ENCODE measurements around the gene KCNE1.

KCNE1 gene

DNA sequence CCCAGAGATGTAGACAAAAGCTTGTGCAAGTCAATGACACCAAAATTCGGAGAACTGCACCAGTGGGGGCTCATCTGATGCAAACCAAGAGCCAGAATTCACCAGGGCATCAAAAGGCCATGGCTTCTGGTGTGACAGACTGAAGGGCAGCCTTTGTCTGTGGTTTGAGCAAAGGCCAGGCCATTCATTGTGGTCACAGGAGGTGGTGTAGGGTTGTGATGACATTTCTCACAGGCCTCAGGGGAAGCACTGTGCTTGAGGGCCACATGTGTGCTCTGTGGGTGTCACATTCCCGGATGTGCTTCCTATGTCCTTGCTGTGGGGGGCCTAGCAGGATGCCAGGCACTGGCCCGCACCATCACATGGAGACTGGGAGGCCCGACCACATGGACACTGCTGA is 22.5 kb upstream of the KCNE1 start:
- no peak for DNase-seq

DNA sequence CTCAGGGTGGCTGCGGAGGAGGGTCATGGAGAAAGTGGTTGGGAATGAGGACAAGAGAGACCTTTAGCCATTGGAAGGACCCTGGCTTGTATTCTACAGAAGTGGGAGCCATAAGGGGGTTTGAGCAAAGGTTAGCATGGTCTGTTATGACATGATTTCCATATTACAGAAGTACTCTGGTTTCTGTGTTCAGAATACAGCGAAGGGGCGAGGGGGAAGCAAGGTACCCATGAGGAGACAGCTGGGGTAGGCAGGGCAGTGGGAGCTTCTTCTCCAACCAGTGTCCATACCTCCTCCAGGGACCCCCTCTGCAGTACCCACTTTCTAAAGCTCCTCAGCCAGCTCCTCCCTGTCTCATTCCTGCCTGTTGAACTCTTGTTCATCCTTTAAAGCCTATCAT is 21.9 kb upstream of the KCNE1 start:
- DNase-seq: no peak

GRCh38 chr21:34531399-34531798 is 19.4 kb upstream of the KCNE1 start:
- DNase-seq: no peak

DNA sequence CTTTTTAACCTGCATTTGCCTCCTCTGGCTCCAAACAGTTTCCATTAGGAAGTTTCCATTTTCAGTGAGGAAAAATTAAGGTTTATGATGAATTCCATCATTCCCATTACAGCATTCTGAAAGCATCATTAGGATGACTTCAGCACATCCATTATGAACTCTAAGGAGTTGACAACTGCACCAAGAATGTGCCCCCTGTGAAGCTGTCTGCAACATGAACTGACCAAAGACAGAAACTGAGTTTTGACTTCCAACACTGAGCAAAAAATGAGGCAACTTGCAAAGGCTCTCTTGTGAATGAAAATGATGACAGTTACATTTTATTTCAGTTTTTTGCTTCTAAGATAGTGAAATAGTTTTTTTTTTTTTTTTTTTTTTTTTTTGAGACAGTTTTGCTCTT is 18.3 kb upstream of the KCNE1 start:
- no peak for DNase-seq

DNA sequence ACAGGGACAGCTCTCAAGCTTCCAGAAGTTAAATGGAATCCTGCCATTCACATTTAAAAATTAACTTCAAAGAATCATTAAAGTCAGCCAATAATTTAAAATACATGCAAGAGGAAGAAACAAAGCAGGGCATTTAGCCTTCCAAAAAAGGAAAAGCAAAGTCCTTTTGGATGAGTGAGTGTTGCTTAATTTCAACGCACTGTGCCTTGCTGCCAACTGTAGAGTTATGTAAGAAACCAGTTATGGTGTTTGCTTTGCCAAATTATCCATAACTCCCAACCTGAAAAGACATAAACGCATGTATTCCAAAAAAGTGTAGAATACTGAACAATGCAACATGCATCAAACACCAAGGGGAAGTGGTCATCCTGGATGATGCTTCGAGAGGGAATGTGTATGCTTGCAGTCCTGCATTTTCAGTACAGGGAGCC is 16.1 kb upstream of the KCNE1 start:
- no peak for DNase-seq

DNA sequence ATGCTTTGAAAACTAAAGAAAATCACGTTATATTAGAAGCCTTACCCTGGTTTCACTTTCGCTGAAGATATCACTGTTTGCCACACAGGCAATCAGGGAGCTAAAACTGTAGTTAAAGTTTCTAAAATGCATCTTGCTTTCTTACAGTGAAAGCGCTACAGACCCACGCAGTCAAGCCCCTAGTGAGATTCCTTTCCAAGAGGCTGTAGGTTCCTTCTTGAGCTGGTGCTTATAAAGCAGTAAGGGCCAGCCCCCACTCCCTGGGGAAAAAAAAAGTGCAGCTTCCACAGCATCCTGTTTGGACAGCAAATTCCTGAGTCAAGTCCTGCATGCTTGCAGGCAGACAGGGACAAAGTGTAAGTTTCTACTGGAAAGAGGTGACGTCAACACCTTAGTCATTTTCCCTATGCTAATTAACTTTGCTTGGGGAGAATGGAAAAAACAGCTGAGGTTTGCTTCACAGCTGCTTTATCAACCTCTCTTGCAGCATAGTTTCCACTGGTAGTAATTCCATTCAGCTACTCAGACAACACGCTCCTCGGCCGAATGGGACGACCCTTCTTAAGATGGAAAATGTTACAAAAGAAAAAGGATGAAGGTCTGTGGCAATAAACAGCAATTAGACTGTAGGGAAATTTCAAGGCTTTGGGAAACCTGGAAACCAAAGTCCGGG is 14.7 kb upstream of the KCNE1 start:
- peak; percentile 67 for DNase-seq

DNA sequence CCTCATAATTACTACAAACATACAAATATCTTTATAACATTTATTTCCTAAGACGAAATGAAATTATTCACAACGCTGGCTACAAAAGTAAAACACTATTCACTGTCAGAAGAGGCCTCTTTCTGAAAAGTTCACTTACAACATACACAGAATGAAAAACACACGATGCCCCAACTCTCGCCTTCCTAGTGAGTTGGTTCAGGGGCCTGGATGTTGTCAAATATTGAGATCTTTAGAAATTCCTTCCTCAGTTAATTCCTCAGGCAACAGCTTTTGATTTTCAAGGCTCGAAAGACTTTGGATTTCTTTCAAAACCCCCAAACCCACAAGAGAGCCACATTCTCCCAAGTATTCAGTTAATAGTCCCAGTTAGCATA is 14.2 kb upstream of the KCNE1 start:
- no peak for DNase-seq

DNA sequence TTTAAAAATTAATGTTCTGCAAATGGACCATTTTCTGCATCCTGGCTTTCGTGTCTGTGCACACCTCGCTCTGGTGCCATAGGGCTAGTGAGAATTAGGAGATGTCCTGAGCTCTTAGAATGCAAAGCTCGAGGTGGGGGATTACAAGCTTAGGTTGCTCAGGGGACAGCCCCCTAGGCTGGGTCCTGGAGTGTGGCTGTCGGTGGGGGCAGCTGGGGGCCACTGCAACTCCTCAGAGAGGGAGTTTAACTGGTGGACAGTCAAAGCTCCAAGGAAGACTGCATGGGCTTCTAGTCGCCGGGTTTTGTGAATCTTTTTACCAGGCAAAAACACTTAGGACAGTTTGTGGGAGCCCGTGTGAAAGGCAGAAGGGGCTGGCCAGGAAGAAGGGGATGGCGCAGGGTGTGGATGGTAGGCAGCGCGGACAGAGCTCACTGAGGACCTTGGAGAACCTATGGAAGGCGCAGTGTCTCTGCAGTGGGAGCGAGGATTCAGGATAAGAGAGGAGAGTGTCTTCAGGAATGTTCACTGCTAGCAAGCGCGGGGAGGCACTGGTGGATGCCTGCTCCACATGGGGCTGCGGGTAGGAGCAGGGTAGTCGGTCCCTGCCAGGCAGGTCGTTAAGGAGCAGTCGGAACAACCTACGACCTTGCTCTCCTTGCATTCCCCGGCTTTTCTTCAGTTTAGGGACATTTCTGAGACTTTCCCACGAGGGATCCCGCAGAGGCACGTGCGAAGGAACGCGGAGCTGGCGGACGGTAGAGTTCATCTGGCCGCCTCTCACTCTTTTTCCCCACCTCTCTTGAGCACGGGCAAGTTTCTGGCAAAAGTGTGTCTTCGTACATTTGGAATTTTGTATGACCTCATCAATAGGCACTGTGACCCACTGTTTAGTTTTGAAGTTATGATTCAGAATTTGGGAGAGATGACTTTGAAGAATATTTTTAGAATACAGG is 12.9 kb upstream of the KCNE1 start:
- DNase-seq: no peak

- DNase-seq: no peak
Observed at GRCh38 chr21:34523019-34523555, 11.1 kb upstream of the KCNE1 start.

- no peak for DNase-seq
Observed at GRCh38 chr21:34522284-34522683, 10.3 kb upstream of the KCNE1 start.

GRCh38 chr21:34521561-34521960 is 9.6 kb upstream of the KCNE1 start:
- DNase-seq: no peak

- DNase-seq: no peak
Observed at GRCh38 chr21:34520764-34521508, 8.9 kb upstream of the KCNE1 start.

GRCh38 chr21:34520281-34520680 is 8.3 kb upstream of the KCNE1 start:
- no peak for DNase-seq

GRCh38 chr21:34519694-34520093 is 7.7 kb upstream of the KCNE1 start:
- no peak for DNase-seq

- DNase-seq: no peak
Observed at GRCh38 chr21:34519016-34519415, 7.0 kb upstream of the KCNE1 start.

DNA sequence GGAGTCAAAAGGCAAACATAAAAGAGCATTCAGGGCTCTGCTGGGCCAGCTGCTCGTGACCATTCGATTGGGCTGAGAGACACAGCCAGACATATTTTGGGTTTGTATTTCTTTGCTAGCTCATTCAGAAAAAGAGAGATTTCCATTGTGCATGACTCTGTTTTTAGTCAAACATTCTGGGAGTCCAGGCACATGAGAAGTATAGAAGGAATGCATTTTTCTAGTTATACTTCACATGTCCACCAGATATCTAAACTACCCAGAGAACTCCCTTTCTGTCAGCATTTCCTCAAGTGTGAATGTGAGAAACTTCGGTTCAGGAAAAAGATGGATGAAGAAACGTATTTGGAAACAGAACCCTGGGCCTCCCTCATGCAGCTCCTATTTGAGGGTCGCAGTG is 6.3 kb upstream of the KCNE1 start:
- DNase-seq: no peak

DNA sequence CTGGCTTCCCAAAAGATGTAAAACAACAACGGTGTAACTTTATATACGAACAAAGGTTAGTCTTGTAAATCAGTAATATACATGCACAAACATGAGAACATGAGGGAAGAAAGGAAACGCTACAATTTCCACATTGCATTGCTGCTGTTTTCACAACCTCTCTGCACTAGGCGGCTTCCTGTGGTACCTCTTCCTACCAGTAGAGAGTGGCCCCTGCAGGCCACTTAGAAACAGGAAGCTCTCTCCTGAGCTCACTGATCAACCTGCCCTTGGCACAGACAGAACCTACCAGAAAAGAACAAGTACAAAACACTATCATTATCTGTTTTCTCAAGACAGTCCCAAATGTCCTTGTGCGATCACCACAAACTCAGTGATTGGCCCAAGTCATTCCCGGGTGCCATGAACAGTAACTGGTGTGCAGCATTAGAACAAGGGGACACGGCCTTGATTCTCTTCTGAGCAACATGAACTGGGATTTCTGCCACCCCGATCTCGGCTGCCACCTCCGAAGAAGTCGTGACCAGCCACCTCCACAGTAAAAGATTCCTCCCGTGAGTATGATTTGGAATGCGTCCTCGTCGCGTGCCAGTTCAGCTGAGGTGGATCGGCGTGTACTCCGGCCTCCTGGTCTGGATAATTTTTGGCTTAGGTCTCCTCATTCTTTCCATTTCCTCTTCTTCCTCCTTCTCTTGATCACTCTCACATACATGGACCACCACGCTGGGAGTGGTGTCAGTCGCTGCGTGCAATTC is 5.7 kb upstream of the KCNE1 start:
- DNase-seq: peak; percentile 30

DNA sequence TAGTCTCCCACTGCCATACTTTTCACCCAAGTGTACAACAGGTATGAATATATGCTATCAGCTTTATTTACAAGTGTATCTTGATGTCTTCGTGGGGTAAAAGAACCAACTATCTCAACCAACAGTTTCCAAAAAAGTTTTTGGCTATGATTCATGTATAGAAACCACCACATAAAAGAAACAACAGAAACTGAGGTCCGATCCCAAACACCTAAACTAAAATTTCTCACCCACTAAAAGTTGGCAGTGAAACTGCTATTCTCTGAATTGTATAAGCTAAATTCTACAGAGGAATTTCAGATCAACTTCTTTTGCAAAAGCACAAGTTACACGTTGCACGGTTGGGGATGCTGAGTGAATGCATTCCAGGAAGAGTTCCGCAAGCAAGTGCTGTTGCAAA is 5.0 kb upstream of the KCNE1 start:
- no peak for DNase-seq

DNA sequence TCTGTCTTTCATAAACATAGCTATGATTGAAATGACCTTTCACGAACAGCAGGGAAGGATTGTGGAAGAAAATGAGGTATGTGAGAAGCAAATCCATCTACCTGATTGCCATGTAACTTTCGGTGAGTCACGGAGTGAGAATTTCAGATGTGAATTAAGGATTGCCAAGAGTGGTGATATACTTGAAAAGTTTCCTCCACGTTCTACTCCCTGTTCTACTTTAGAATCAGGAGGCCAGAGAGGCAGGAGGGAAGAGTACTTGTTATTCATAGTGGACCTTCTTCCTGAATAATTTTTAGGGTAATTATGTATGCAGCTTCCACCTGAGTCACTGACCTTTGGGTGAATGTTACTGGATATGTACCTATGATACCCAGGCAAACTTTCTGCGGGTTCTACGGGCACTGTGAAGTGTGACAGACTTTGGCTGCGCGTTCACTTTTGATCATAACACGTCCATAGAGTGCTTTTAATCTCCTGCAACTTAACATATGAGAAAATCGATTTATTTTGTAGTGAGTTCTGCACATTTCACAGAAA is 2.6 kb upstream of the KCNE1 start:
- DNase-seq: no peak

DNA sequence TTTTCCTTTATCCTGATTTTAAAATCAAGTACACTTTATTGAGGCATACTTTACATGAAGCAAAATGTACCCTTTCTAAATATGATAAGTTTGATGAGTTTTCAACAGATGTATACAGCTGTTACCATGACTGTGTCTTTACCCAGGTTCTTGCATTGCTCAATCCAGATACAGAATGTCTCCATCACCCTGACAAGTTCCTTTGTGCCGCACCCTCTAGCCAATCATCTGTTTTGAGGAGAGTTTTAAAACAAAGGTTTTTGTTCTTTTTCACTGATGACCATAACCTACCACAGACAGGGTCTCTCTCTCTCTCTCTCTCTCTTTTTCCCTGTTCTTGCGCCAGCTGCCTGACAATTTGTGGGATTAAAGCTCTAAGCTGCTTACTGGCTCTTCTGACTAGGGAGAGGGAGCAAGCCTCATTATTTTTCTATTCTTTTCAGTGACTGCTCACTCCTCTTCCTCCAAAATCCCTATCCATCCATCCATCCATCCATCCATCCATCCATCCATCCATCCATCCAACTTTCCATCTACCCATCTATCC is 1.2 kb upstream of the KCNE1 start:
- DNase-seq: no peak

- no peak for DNase-seq
Observed at GRCh38 chr21:34511181-34511580, 829 bp downstream of the KCNE1 start.

Data from stimulated activated CD4-positive, alpha-beta T cell treated with anti-CD3 and anti-CD28 coated beads, Interleukin-15, amount 100 ng/mL, for 24 hours (primary cell).